Ovary (tissue), 9 donors: ENCODE measurements around the gene PIAS1. TPM values are rescaled to one million over a fixed set of nuclear protein-coding genes. Genes with fewer than 3 reads are reported as not detected.

Experiments used
- DNase-seq, 5 donors: peaks; one replicate each; pipeline ENCODE4 v3.0.0-alpha.2; 2019 to 2020
- H3K27ac ChIP-seq, 2 donors: fragments of 200-600 bp; one replicate each; pipeline versions ENCODE4 v1.5.1 to v1.8.0; 2019 to 2022
- H3K27me3 ChIP-seq: fragments of 200-600 bp; one replicate; pipeline ENCODE4 v1.8.0; 2022
- H3K36me3 ChIP-seq: fragments of 200-600 bp; sonication (generic); one replicate; pipeline ENCODE4 v1.5.1; 2019
- H3K4me1 ChIP-seq: one replicate; pipeline ENCODE4 v1.8.1; 2013; ENCODE audit warnings: mild to moderate bottlenecking, moderate library complexity; ENCODE audit not compliant: insufficient read depth
- H3K4me3 ChIP-seq: fragments of 200-600 bp; sonication (generic); one replicate; pipeline ENCODE4 v1.5.1; 2017
- H3K9me3 ChIP-seq, 2 donors: fragments of 200-600 bp in 1 of 2; sonication (generic) in 1 of 2; one replicate each; pipeline versions ENCODE4 v1.5.1 to v1.8.1; 2013 to 2019; ENCODE audit warnings: mild to moderate bottlenecking in 1 of 2, moderate library complexity in 1 of 2
- EP300 ChIP-seq: sonication (generic); formaldehyde crosslinking; IDR thresholded peaks from one replicate; pipeline ENCODE4 v1.6.1; 2017; ENCODE audit warnings: antibody characterized with exemption
- POLR2A ChIP-seq: fragments of 450-650 bp; IDR thresholded peaks from one replicate; pipeline ENCODE4 v1.6.1; 2017; ENCODE audit warnings: antibody characterized with exemption, mild to moderate bottlenecking, moderate library complexity
- WGBS, 3 donors: extraction: QIAGEN DNeasy Blood & Tissue Kit in 1 of 3; methylation state at CpG; one replicate each; pipeline versions ENCODE4 v1.1.5 to v1.1.7; 2013 to 2017; 5-methylcytosine and 5-hydroxymethylcytosine counted together
- intact Hi-C, 4 donors: fragments of 100-400 bp; cut with DNase I; formaldehyde crosslinking; loops; one replicate each; pipeline versions ENCODE4 v1.11.0 to v1.15.1; 2022 to 2023
- polyA plus RNA-seq, 2 donors: library from polyadenylated mRNA; stranded (reverse); fragments of 200-250 nt in 1 of 2; fragments of 350-450 nt in 1 of 2; fragmentation: Illumina TruSeq in 1 of 2; extraction: RNeasy Lipid Tissue Mini Kit (QIAGEN cat#74804) in 1 of 2; gene quantifications; one replicate each; pipeline ENCODE4 v1.2.3, GENCODE V29; 2013 to 2014
- total RNA-seq, 7 donors: library from RNA; depleted of rRNA in 2 of 7; stranded (reverse); fragments of >200 nt in 2 of 7; fragmentation: NEBNext Ultra II Directional in 3 of 7; extraction: Animal tissue kit (Norgen Biotek cat#: 25700) in 3 of 7; gene quantifications; one replicate each; pipeline versions ENCODE4 v1.1.0 to v1.2.4, GENCODE V29; 2016 to 2023
- TF ChIP-seq, protein P1 (sequence below), 3 donors: fragments of 450-650 bp in 2 of 3; fragments of 200-600 bp in 1 of 3; IDR thresholded peaks; one replicate each; pipeline versions ENCODE4 v1.5.1 to v1.8.0; 2016 to 2022; ENCODE audit warnings: antibody characterized with exemption in 3 of 3, mild to moderate bottlenecking in 1 of 3
- donor health status: DM: no; HTN: no; CAD: no; lungs with moderate emphysema.
- donor health status: DM: no; HTN: no; CAD: no.
- donor health status: Bipolar disorder and iron deficiency.
- donor health status: DM: yes; HTN: yes; CAD: no.
- donor health status: DM: no; HTN: no; CAD: no.
- donor health status: DM: yes; HTN: yes; CAD: no.

Gene PIAS1
- total and polyA plus RNA-seq, 9 donors = 18.6 to 75.4 (median 48.6) TPM

DNA sequence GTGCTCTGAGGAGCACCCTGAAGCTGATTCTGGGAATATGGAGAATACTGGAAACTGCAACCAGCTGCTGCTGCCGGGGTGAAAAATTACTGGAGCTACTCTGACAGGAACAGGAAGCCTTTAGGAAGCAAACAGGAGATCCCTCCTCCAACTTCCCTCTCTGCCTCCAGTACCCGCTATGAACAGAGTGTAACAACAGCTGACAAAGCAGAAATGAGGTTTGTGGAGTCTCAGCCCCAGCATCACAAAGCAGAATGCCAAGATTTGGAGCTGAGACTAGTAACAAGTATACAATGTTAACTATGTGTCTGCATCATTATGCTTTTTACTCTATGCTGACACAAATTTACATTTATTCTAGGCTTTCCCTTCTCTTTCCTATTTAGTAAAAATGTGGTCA is 22.7 kb upstream of the PIAS1 start:
- Histone ChIP-seq H3K27me3 (no peaks in the 10 kb centered on the region), H3K4me3 (no peak overlapping the region), H3K36me3 (no peaks in the 10 kb centered on the region), H3K4me1 (no peaks in the 10 kb centered on the region), H3K27ac (no peak overlapping the region), H3K9me3 (no peaks in the 10 kb centered on the region)
- TF ChIP-seq POLR2A = no peak
- TF ChIP-seq, protein P1, sequence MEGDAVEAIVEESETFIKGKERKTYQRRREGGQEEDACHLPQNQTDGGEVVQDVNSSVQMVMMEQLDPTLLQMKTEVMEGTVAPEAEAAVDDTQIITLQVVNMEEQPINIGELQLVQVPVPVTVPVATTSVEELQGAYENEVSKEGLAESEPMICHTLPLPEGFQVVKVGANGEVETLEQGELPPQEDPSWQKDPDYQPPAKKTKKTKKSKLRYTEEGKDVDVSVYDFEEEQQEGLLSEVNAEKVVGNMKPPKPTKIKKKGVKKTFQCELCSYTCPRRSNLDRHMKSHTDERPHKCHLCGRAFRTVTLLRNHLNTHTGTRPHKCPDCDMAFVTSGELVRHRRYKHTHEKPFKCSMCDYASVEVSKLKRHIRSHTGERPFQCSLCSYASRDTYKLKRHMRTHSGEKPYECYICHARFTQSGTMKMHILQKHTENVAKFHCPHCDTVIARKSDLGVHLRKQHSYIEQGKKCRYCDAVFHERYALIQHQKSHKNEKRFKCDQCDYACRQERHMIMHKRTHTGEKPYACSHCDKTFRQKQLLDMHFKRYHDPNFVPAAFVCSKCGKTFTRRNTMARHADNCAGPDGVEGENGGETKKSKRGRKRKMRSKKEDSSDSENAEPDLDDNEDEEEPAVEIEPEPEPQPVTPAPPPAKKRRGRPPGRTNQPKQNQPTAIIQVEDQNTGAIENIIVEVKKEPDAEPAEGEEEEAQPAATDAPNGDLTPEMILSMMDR (IDR thresholded peaks at IDR 0.05) = no peak
- TF ChIP-seq EP300 = no peak
- intact Hi-C loops = no loop called here
- WGBS, 3 donors = 22 to 37% (median 33%) methylated on average over 2 of the region's 2 CpGs
- DNase-seq = no peak

DNA sequence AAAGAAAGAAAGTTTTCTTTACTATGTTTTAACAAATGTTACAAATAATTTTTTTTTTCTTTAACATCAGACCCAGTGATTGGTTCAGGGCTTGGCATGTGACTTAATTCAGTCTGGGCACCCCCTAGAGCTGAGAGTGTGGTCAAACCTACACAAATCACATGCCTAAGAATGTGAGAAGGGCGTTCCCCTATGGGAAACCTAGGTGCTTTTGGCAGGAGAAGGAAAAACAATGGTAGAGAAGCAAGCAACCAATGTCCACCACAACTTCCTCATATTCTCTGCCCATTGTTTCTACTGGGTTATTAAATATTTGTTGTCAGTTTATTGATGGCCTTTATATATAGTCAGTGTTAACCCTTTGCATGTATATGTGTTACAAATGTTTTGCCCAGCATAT is 21.4 kb upstream of the PIAS1 start:
- intact Hi-C loops = no loop called here
- Histone ChIP-seq H3K9me3 (no peaks in the 10 kb centered on the region), H3K4me3 (no peak overlapping the region), H3K36me3 (no peaks in the 10 kb centered on the region), H3K4me1 (no peaks in the 10 kb centered on the region), H3K27me3 (no peaks in the 10 kb centered on the region), H3K27ac (no peak overlapping the region)
- TF ChIP-seq, protein P1 (IDR thresholded peaks at IDR 0.05) = no peak
- TF ChIP-seq EP300 (no peak), POLR2A (no peak)
- 74 to 76% (median 75%) methylated on average over 1 of the region's 1 CpG for WGBS, 3 donors
- no peak for DNase-seq

DNA sequence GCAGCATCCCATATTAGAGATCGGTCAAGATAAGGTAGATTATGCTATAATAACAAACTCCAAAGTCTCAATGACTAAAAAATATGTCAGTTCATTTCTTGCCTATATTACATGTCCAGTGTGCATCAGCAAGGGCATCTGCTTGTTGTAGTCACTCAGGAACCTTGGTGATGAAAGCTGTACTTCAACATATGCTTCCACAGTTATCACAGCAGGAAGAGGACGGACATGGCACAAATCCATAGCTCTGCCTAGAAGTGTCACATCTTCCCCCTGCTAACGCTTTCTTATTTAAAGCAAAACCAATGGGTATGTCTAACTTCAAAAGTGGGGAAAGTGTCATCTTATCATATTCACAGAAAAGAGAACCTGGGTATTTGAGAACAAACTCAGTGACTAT is 20.0 kb upstream of the PIAS1 start:
- Histone ChIP-seq H3K36me3 (no peaks in the 10 kb centered on the region), H3K27ac (no peak overlapping the region), H3K27me3 (no peaks in the 10 kb centered on the region), H3K4me1 (no peaks in the 10 kb centered on the region), H3K9me3 (no peaks in the 10 kb centered on the region), H3K4me3 (no peak overlapping the region)
- TF ChIP-seq POLR2A (no peak), EP300 (no peak)
- TF ChIP-seq, protein P1 (IDR thresholded peaks at IDR 0.05) = no peak
- no peak for DNase-seq
- intact Hi-C loops = no loop called here
- WGBS, 3 donors = 81 to 85% (median 85%) methylated on average over 3 of the region's 3 CpGs

DNA sequence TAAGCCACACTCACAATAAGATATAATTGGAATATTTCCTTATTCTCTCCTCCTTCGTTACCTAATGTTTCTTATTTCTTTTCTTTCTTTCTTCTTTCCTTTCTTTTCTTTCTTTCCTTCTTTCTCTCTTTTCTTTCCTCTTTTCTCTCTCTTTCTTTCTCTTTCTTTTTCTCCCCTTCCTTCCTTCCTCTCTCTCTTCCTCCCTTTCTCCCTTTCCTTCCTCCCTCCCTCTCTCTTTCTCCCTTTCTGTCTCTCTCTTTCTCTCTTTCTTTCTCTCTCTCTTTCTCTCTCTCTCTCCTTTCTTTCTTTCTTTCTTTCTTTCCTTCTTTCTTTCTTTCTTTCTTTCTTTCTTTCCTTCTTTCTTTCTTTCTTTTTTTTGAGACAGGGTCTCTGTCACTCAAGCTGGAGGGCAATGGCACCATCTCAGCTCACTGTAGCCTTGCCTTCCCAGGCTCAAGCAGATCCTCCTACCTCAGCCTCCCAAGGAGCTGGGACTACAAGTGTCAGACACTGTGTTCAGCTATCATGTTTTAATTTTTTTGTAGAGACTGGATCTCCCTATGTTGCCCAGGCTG is 19.3 kb upstream of the PIAS1 start:
- intact Hi-C loops = no loop called here
- Histone ChIP-seq H3K27me3 (no peaks in the 10 kb centered on the region), H3K27ac (no peak overlapping the region), H3K9me3 (no peaks in the 10 kb centered on the region), H3K4me1 (no peaks in the 10 kb centered on the region), H3K4me3 (no peak overlapping the region), H3K36me3 (no peaks in the 10 kb centered on the region)
- TF ChIP-seq, protein P1 (IDR thresholded peaks at IDR 0.05) = no peak
- no peak for TF ChIP-seq POLR2A
- TF ChIP-seq EP300 = no peak
- WGBS, 3 donors = 75 to 85% (median 83%) methylated on average over 1 of the region's 1 CpG
- DNase-seq = no peak
